CD14-positive monocyte (primary cell): Measurements from ENCODE around the gene ADSS1. TPM values are rescaled to one million over a fixed set of nuclear protein-coding genes. Genes with fewer than 3 reads are reported as not detected.

ENCODE experiments used
- DNase-seq, 3 donors: peaks; one replicate each; pipeline ENCODE4 v3.0.0-alpha.2; 2011 to 2022
- H2AFZ ChIP-seq: 2 replicates; pipeline ENCODE4 v1.6.0; 2012; ENCODE audit warnings: mild to moderate bottlenecking, low read depth, low read length, inconsistent platforms; ENCODE audit not compliant: insufficient read depth, poor library complexity, severe bottlenecking
- H3K27ac ChIP-seq, 2 donors: 1 replicate in 1 of 2; 2 replicates in 1 of 2; pipeline ENCODE4 v1.5.1; 2012 to 2013; ENCODE audit warnings: low read length in 2 of 2, control low read depth in 1 of 2, inconsistent platforms in 1 of 2, low read depth in 1 of 2, mild to moderate bottlenecking in 1 of 2
- H3K27me3 ChIP-seq, 2 donors: one replicate each; pipeline versions ENCODE4 v1.6.0 to v1.6.1; 2011 to 2013; ENCODE audit warnings: low read length in 2 of 2; ENCODE audit not compliant: control insufficient read depth in 2 of 2, insufficient read depth in 2 of 2
- H3K36me3 ChIP-seq, 2 donors: replicated peaks in 1 of 2; 1 replicate in 1 of 2; 2 replicates in 1 of 2; pipeline versions ENCODE4 v1.5.1 to v1.6.1; 2012 to 2013; ENCODE audit warnings: low read length in 2 of 2, control low read depth in 1 of 2, inconsistent platforms in 1 of 2, mild to moderate bottlenecking in 1 of 2; ENCODE audit not compliant: insufficient read depth in 2 of 2, control insufficient read depth in 1 of 2
- H3K4me1 ChIP-seq, 2 donors: 1 replicate in 1 of 2; 2 replicates in 1 of 2; pipeline versions ENCODE4 v1.5.1 to v1.6.1; 2012 to 2013; ENCODE audit warnings: low read length in 2 of 2, control low read depth in 1 of 2, inconsistent platforms in 1 of 2, mild to moderate bottlenecking in 1 of 2, moderate library complexity in 1 of 2; ENCODE audit not compliant: insufficient read depth in 2 of 2, control insufficient read depth in 1 of 2
- H3K4me2 ChIP-seq: replicated peaks from 2 replicates; pipeline ENCODE3; 2012; ENCODE audit warnings: low read length, moderate library complexity, mild to moderate bottlenecking; ENCODE audit not compliant: poor library complexity, severe bottlenecking; ENCODE audit errors: extremely low read depth
- H3K4me3 ChIP-seq, 3 experiments: fragments of 200-600 bp in 1 of 3; sonication (generic) in 1 of 3; replicated peaks in 1 of 3; 1 replicate in 2 of 3; 2 replicates in 1 of 3; pipeline ENCODE4 v1.5.1; 2011 to 2013; ENCODE audit warnings: low read length in 3 of 3, mild to moderate bottlenecking in 3 of 3, control low read depth in 2 of 3, low read depth in 2 of 3, inconsistent platforms in 1 of 3, moderate library complexity in 1 of 3
- H3K79me2 ChIP-seq: 2 replicates; pipeline ENCODE4 v1.6.0; 2012; ENCODE audit warnings: mild to moderate bottlenecking, control low read depth, inconsistent platforms, low read length, moderate library complexity; ENCODE audit not compliant: insufficient read depth
- H3K9ac ChIP-seq: 2 replicates; pipeline ENCODE4 v1.6.0; 2017; ENCODE audit warnings: low read length, mild to moderate bottlenecking; ENCODE audit not compliant: insufficient read depth, poor library complexity, severe bottlenecking
- H3K9me3 ChIP-seq, 2 donors: replicated peaks in 1 of 2; 1 replicate in 1 of 2; 2 replicates in 1 of 2; pipeline versions ENCODE4 v1.5.1 to v1.6.1; 2012 to 2013; ENCODE audit warnings: low read length in 2 of 2, control low read depth in 1 of 2; ENCODE audit not compliant: control insufficient read depth in 1 of 2, insufficient read depth in 1 of 2
- H4K20me1 ChIP-seq: 2 replicates; pipeline ENCODE4 v1.6.0; 2012; ENCODE audit warnings: mild to moderate bottlenecking, low read length, control low read depth, moderate library complexity; ENCODE audit not compliant: insufficient read depth
- H3K27ac Mint-ChIP-seq, 7 donors: one replicate each; pipeline ENCODE4 v1.8.0; 2020; ENCODE audit warnings: mild to moderate bottlenecking in 7 of 7, mixed read lengths in 7 of 7, moderate library complexity in 6 of 7, inconsistent platforms in 2 of 7
- H3K27me3 Mint-ChIP-seq, 3 donors: one replicate each; pipeline ENCODE4 v1.8.0; 2021 to 2022; ENCODE audit warnings: low read depth in 3 of 3, mild to moderate bottlenecking in 3 of 3, mixed read lengths in 3 of 3, moderate library complexity in 3 of 3, inconsistent platforms in 1 of 3
- H3K36me3 Mint-ChIP-seq, 2 donors: one replicate each; pipeline ENCODE4 v1.8.0; 2020; ENCODE audit warnings: mixed read lengths in 2 of 2, inconsistent platforms in 1 of 2, mild to moderate bottlenecking in 1 of 2
- H3K4me1 Mint-ChIP-seq: one replicate; pipeline ENCODE4 v1.8.0; 2020; ENCODE audit warnings: mild to moderate bottlenecking, mixed read lengths
- H3K4me3 Mint-ChIP-seq, 2 donors: one replicate each; pipeline ENCODE4 v1.8.0; 2020; ENCODE audit warnings: mild to moderate bottlenecking in 2 of 2, mixed read lengths in 2 of 2, moderate library complexity in 1 of 2
- H3K9me3 Mint-ChIP-seq, 7 donors: one replicate each; pipeline ENCODE4 v1.8.0; 2020 to 2022; ENCODE audit warnings: mixed read lengths in 7 of 7, mild to moderate bottlenecking in 6 of 7, moderate library complexity in 6 of 7, inconsistent platforms in 2 of 7
- CTCF ChIP-seq: fragments of 200-600 bp; IDR thresholded peaks from one replicate; pipeline ENCODE4 v1.8.0; 2022; ENCODE audit warnings: antibody characterized with exemption, mild to moderate bottlenecking
- WGBS: methylation state at CpG from one replicate; pipeline ENCODE4 v1.1.5; 2013; ENCODE audit warnings: missing lambda C conversion rate; ENCODE audit not compliant: insufficient coverage; 5-methylcytosine and 5-hydroxymethylcytosine counted together
- intact Hi-C, 2 donors: fragments of 100-400 bp; cut with micrococcal nuclease; formaldehyde crosslinking; loops; one replicate each; pipeline versions ENCODE4 v1.15.0 to v1.15.1; 2023
- polyA plus RNA-seq, 3 donors: library from polyadenylated mRNA; depleted of rRNA in 1 of 3; unstranded in 2 of 3; stranded (reverse) in 1 of 3; fragments of 300-500 nt in 2 of 3; fragments of >200 nt in 1 of 3; fragmentation: Illumina TruSeq in 2 of 3; gene quantifications; 1 replicate in 2 of 3; 2 replicates in 1 of 3; pipeline ENCODE4 v1.2.3, GENCODE V29; 2012 to 2021

ADSS1 gene
- polyA plus RNA-seq, 3 donors, result 0.61 to 3.7 (median 0.64) TPM

- WGBS, result 10% methylated on average over 18 of the region's 25 CpGs
- no peaks in the 10 kb centered on the region for H3K79me2 ChIP-seq
- Mint-ChIP-seq H3K27me3 (no peaks in the 10 kb centered on the region), H3K36me3 (peaks cover 37 to 40% of the 10 kb centered on the region in 2 donors), H3K4me3 (no peak overlapping the region), H3K9me3 (peaks cover 2 to 25% (median 10%) of the 10 kb centered on the region in 7 donors), H3K27ac (no peak overlapping the region), H3K4me1 (peaks cover 6% of the 10 kb centered on the region)
- peak; percentile 80 to 84 (median 81) for DNase-seq
- H3K4me1 ChIP-seq, result peaks cover 0 to 9% of the 10 kb centered on the region in 2 donors
- H3K36me3 ChIP-seq, result peaks cover 31 to 41% of the 10 kb centered on the region in 2 donors
- H3K27ac ChIP-seq, result no peak overlapping the region
- H3K4me3 ChIP-seq, result no peak overlapping the region
- H3K9me3 ChIP-seq, result peaks cover 7 to 11% of the 10 kb centered on the region in 2 donors
- peak; percentile 89 for TF ChIP-seq CTCF
- intact Hi-C loops, result loop anchor here (1.0 to 2.0 kb wide), 2 partner anchors 58 kb away; no protein-coding TSS in a partner anchor
- H4K20me1 ChIP-seq, result peaks cover 37% of the 10 kb centered on the region
- H3K9ac ChIP-seq, result no peak overlapping the region
- peak overlapping the region; percentile 34 for H3K4me2 ChIP-seq
- H3K27me3 ChIP-seq, result no peaks in the 10 kb centered on the region
- no peak overlapping the region for H2AFZ ChIP-seq
These were observed 44.7 kb downstream of the ADSS1 start for GRCh38 chr14:104768437-104769323.

GRCh38 chr14:104769324-104770071 is 45.5 kb downstream of the ADSS1 start:
- peaks cover 0 to 9% of the 10 kb centered on the region in 2 donors for H3K4me1 ChIP-seq
- H2AFZ ChIP-seq, result no peak overlapping the region
- intact Hi-C loops, result loop anchor here in 1 of 2 donors (2.0 kb wide), 1 partner anchor 57 kb away; no protein-coding TSS in a partner anchor
- no peaks in the 10 kb centered on the region for H3K27me3 Mint-ChIP-seq
- H3K79me2 ChIP-seq, result no peaks in the 10 kb centered on the region
- no peak overlapping the region for H3K27ac Mint-ChIP-seq
- H3K27ac ChIP-seq, result no peak overlapping the region
- H3K4me3 Mint-ChIP-seq, result no peak overlapping the region
- WGBS, result 92% methylated on average over 9 of the region's 18 CpGs
- peaks cover 35 to 49% of the 10 kb centered on the region in 2 donors for H3K36me3 ChIP-seq
- H3K27me3 ChIP-seq, result no peaks in the 10 kb centered on the region
- H4K20me1 ChIP-seq, result peaks cover 43% of the 10 kb centered on the region
- peaks cover 4 to 25% (median 12%) of the 10 kb centered on the region in 7 donors for H3K9me3 Mint-ChIP-seq
- no peak overlapping the region for H3K9ac ChIP-seq
- peaks cover 39 to 46% of the 10 kb centered on the region in 2 donors for H3K36me3 Mint-ChIP-seq
- H3K4me3 ChIP-seq, result no peak overlapping the region
- TF ChIP-seq CTCF, result no peak
- H3K4me1 Mint-ChIP-seq, result peaks cover 6% of the 10 kb centered on the region
- no peak overlapping the region for H3K4me2 ChIP-seq
- no peak for DNase-seq
- H3K9me3 ChIP-seq, result peaks cover 7 to 11% of the 10 kb centered on the region in 2 donors
